SU-DHL-6 (cell line): ENCODE results near the gene PLAAT4.

Experiments used
- CTCF ChIP-seq: fragments of 200-600 bp; sonication (generic); IDR thresholded peaks from one replicate; pipeline ENCODE4 v1.5.1; 2017; ENCODE audit warnings: antibody characterized with exemption, mild to moderate bottlenecking, low read length, moderate library complexity; ENCODE audit not compliant: insufficient read depth, poor library complexity, severe bottlenecking
- EZH2phosphoT487 ChIP-seq: fragments of 200-600 bp; sonication (generic), shearing (Covaris generic); conservative IDR thresholded peaks from 2 replicates; pipeline ENCODE4 v1.6.1; 2018; ENCODE audit warnings: mild to moderate bottlenecking, antibody characterized with exemption, low read length, moderate library complexity, mixed read lengths

DNA sequence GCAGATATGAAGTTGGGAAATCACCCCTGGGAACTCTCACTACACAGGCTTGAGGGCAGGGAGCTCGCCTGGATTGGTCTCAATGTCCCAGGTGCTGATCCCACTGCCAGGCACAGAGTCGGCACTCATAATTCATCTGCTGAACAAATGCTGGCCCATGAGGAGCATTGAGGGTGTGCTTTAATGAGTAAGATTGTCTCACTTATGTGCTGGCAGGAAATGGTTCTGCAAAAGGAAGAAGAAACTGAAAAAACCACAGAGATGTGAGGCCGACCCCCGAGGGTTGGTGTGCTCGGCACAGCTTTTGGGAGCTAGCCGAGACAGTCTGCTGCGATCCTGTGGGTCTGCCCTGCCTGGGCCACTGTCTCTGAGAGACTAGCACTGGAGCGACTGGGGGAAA, 17.2 kb downstream of the PLAAT4 start:
- TF ChIP-seq CTCF: no peak
- no peak for TF ChIP-seq EZH2phosphoT487
